DOHH2 (cell line): ENCODE measurements around the gene MYLIP.

ENCODE experiments used
- EZH2phosphoT487 ChIP-seq: fragments of 200-600 bp; sonication (generic); IDR thresholded peaks from 2 replicates; pipeline ENCODE4 v1.6.1; 2017; ENCODE audit warnings: borderline replicate concordance, mild to moderate bottlenecking, antibody characterized with exemption, low read length, moderate library complexity, mixed read lengths
- TF ChIP-seq, protein P1 (sequence below): fragments of 200-600 bp; sonication (generic); IDR thresholded peaks from one replicate; pipeline ENCODE4 v1.5.1; 2014; ENCODE audit warnings: antibody characterized with exemption, mild to moderate bottlenecking, low read depth, low read length; ENCODE audit not compliant: poor library complexity, severe bottlenecking

DNA sequence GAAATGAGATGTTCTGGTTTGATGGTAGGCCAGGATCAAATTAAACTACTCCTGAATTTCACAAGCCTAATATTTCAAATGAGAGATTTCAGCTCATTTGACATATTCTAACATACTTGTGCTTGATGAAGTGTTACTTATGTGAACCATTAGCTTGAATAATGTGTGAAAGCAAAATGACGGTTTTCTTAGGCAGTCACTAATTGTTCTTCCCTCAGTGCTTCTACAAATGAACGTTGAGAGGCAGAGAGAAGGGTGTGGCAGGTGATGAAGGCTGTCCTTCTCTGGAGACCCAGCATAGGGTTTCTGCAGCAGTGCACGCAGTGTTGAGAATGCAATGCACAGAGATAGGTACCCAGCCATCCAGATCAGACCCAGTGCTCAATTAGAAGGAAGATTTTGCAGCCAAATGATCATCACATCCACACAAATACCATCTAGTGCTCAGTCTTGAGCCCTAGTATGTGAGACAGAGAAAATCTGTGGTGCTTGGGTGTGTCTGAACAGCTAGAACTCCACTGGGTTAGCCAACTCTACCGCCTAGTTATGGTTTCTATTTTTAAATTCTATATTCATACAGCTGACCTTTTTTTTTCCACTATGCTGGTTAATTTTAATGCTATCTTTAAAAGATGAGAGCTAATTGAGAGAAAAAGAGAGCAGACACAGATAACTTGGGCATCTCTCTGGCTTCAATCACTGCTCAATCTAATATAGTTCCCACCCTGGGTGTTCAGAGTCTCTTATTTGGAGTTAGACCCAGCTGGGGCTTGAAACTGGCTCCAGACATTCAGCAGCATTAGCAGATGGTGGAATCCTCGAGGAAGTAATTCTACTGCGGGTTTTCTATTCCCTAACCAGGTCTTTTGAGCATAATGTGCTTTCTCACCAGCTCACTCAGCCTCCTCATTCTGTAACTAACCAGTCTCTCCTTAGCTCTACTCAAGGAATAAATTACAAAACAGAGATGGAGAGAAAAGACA is 4.4 kb upstream of the MYLIP start:
- TF ChIP-seq, protein P1, sequence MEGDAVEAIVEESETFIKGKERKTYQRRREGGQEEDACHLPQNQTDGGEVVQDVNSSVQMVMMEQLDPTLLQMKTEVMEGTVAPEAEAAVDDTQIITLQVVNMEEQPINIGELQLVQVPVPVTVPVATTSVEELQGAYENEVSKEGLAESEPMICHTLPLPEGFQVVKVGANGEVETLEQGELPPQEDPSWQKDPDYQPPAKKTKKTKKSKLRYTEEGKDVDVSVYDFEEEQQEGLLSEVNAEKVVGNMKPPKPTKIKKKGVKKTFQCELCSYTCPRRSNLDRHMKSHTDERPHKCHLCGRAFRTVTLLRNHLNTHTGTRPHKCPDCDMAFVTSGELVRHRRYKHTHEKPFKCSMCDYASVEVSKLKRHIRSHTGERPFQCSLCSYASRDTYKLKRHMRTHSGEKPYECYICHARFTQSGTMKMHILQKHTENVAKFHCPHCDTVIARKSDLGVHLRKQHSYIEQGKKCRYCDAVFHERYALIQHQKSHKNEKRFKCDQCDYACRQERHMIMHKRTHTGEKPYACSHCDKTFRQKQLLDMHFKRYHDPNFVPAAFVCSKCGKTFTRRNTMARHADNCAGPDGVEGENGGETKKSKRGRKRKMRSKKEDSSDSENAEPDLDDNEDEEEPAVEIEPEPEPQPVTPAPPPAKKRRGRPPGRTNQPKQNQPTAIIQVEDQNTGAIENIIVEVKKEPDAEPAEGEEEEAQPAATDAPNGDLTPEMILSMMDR = no peak
- no peak for TF ChIP-seq EZH2phosphoT487
